Lung microvascular endothelial cell (primary cell): ENCODE results near the gene SSTR3. TPM values are rescaled to one million over a fixed set of nuclear protein-coding genes. Genes with fewer than 3 reads are reported as not detected.
"Not testable (repeated sequence)": the region's sequence is repeated elsewhere in the genome, so short reads cannot be mapped to it uniquely, and the experiment has no call there.

ENCODE experiments used
- DNase-seq, 2 donors: peaks; one replicate each; pipeline versions ENCODE4 v3.0.0 to v3.0.0-alpha.2; 2010; ENCODE audit warnings: low read depth in 2 of 2
- total RNA-seq: library from RNA; depleted of rRNA; stranded (reverse); fragments of >200 nt; gene quantifications from 2 replicates; pipeline ENCODE4 v1.2.1, GENCODE V29; 2014

SSTR3 gene
- total RNA-seq, 1 donor from 2014 or later = not detected

DNA sequence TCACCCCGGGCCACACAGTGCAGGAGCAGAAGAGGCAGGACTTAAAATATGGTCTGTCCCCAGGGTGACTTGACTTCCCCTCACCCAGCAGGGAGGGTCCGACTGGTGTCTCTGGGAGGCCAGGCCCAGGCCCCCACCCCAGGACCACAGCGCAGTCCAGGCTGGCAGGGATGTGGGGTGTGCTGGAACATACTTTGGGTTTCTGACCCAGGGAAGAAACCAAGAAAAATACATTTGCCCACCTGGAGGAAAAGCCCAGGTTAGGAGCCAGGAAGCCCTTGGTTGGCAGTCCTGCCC, 29.4 kb downstream of the SSTR3 start:
- no peak for DNase-seq

DNA sequence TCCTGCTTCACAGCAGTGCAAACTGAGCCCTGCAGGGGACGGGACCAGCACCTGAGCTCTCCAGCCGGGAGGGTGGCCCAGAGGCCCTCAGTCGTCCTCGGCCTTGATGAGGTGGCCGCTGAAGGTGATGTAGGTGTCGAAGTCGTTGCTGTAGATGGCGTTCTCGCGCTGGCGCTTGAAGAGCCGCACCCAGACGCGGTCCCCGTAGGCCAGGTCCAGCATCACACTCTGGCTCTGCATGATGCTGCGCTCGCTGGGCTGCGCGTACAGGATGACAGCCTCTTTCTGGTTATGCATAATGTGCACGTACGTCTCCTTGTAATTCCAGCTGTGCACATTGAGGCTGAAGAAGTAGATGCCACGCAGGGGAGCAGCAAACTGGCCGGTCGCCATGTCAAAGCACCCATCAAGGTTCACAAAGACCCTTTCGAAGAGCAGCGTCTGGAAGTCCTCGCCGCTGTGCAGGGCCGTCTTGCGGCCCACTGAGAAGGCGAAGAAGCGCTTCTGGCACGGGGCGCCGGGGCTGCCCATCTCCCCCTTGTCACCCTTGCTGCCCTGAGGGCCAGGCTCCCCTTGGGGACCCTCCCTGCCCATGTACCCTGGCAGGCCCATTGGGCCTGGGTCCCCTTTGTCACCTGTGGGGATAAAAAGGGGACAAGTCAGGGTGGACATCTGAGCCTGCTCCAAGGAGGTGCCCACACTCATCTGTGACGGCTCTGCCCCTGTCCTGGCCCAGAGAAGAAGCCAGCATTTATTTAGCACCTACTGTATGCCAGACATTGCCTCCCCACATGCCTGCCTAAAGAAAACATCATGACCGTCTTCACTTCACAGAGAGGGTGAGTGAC, 30.0 kb downstream of the SSTR3 start:
- no peak for DNase-seq

DNA sequence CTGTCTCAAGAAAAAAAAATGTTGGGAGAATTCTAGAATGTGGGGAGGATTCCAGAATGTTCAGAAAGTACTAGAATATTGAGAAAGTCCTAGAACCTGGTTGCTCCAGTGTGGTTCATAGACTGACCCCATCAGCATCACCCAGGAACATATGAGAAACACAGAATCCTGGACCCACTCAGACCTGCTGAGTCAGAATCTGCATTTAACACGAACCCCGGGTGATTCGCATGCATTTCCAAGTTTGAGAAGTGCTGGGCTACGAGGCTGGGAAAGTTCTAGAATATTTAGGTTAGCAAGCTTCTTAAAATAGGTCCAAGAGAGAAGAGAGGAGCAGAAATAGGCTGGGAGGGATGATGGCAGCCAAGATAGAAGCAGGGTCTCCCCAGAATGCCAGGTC, 30.6 kb downstream of the SSTR3 start:
- DNase-seq = no peak

DNA sequence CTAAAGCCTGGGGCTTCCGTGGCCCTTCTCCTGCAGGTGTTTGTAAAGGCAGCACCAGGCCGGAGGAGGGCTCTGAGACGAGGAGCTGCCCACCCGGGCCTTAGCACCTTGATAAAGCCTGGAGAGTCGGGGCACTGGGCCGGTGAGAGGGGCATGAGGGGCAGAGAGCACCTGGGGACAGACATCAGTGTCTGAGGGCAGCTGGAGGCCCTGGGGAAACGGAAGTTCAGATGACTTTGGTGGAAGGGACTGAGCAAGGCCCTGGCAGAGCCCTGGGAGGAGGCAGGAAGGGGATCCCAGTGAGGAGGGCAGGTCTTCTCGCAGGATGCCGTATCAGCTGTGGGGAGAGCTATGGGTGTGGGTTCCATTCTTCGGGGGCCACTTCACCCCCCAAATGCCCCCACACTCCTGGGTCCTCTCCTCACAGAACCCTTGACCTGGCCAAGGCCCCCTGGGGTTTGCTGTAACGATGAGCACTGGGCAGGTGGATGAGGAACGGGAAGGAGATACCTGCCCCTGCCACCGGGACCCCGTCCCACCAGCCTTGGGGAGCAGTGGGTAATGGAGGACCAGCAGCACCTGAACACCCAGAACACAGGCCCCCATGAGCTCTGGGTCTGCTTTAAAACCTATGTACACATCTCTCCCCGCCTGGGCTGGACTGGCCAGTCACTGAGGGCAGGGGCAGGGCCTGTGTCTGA, 31.6 kb downstream of the SSTR3 start:
- DNase-seq = no peak

DNA sequence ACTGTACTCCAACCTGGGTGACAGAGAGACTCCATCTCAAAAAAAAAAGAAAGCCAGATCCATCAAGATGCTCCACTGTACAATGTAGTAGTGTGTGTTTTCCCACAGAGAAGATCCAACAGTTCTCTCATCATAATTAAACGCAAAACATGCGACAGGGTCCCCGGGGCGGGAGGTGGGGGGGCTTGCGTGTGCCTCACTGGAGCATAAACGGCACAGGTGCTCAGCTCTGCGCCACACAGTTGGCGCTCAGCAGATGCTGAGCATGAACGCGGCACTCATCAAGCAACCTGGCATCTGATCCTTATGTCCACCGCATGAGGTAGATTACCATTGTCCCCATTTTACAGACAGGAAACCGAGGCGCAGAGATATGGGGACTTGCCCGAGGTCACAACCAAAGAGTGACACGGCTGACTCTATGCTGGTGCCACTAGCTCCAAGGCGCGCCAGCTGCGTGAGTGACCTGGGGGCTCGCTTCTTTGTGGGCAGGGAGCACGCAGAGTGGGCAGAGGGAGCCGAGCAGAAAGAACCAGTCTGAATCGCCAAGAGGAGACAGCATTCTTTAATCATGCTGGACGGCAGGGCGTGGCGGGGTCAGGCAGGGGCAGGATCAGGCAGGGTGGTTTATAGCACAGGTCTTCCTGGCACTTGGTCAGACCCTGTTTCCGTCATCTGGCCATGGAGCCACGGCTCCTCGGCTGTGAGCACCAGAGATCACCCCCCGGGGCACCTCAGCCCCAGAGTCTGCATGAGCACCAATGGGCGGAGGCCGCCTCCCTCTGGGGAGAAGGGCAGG, 32.5 kb downstream of the SSTR3 start:
- no peak for DNase-seq

DNA sequence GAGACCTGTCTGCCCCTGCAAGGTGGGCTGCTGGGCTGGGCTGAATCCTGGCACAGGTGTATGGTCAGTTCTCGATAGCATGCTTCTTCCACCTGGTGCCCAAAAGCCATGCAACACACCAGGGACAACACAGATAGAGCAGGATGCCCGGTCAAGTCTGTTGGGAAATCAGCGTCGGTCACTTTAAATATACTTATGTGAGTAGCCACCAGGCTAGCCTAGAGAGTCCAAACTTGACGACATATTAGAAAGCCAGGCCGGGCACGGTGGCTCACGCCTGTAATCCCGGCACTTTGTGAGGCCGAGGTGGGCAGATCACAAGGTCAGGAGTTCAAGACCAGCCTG, 33.2 kb downstream of the SSTR3 start:
- DNase-seq = no peak

DNA sequence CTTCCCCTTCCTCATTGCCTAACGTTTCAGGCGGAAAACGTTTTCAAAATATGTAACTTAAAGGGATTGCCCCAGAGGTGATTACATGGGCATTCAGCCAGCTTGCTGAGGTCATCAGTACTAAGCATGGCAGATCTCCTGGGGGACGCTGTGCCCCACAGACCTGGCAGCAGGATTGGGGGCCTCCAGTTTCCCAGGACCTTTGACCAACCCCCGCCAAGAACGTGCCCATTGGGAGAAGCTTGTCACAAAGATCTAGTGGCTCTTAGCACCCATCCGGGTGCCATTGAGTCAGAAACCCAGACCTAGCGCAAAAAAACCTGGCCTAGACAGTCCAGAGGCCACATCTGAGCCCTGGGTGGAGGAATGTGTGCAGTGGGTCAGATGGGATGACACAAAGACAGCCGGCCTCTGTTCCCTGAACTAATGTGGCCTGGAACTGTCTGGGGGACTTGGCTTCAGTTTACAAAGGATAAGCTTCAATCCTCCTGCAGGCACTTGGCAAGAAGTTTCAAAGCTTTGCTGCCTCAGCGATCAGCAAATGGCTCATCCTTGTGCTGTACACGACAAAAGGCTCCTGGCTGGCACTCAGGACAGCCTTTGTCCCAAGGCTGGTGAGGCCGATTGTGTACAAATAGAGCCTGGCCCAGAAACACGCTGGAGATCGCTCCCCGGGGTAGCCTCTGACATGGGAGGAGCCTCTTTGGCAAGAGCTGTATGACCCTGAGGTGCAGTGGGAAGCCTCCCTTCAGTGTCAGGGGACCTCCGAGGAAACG, 33.7 kb downstream of the SSTR3 start:
- DNase-seq = peak; percentile 32 to 74

DNA sequence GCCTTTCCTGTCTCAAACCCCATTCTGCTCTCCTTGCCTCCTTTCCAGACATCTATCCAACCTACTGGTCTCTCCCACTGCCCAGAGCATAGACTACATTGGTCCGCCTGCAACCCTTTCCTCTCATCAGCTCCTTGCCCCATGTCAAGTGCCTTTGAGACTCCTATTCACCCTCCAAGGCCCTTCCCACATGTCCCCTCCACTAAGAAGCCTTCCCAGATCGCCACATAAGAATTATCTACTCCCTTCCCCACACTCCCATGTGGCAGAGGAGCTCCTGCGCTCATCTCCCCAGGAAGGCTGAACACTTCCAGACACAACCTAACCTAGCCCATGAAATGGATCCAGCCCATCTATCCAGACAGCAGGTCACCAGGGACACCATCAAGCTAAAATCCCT, 34.5 kb downstream of the SSTR3 start:
- no peak for DNase-seq

DNA sequence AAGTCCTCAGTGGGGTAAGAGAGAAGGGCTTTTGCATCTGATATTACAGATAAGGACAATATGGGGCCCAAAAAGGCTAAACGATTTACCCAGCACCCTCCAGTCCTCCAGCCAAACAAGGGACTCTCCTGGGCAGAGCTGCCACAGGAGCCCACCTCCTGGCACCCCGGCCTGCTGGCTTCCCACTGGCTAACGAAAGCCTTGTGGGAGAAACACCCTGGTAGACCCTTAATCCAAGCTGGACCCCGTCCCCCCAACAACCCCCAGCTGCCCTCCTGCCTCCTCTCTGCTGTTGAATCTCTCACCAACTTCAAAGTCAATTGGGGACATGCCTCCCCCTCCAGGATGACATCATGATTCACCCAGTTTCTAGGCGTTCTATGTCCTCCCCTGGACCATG, 35.1 kb downstream of the SSTR3 start:
- no peak for DNase-seq

DNA sequence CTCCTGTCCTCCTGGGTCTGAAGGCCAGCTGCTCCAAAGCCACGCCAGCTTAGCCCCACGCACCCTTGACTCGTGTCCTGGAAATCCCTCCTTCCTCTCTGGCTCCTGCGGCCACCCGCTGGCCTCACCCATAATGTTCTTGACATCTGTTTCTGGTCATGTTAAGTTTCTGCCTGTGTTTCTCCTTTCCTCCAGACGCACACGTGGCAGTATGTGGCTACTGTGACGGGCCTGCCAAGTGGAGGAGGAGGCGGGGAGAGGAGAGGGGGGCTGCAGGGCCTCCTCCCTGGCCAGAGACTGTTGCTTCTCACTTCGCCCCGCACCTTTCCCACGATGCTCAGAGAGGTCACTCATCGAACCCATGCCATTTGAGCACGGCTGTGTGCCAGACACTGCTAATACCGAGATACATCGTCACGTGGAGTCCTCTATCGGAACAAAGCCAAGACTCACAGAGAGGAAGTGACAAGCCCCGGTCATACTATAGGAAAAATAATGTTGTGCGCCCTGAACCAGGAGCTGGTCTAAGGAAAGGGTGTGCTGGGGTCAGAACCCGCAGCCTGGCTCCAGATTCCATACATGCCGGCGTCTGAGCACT, 35.7 kb downstream of the SSTR3 start:
- peak; percentile 82 to 95 for DNase-seq

DNA sequence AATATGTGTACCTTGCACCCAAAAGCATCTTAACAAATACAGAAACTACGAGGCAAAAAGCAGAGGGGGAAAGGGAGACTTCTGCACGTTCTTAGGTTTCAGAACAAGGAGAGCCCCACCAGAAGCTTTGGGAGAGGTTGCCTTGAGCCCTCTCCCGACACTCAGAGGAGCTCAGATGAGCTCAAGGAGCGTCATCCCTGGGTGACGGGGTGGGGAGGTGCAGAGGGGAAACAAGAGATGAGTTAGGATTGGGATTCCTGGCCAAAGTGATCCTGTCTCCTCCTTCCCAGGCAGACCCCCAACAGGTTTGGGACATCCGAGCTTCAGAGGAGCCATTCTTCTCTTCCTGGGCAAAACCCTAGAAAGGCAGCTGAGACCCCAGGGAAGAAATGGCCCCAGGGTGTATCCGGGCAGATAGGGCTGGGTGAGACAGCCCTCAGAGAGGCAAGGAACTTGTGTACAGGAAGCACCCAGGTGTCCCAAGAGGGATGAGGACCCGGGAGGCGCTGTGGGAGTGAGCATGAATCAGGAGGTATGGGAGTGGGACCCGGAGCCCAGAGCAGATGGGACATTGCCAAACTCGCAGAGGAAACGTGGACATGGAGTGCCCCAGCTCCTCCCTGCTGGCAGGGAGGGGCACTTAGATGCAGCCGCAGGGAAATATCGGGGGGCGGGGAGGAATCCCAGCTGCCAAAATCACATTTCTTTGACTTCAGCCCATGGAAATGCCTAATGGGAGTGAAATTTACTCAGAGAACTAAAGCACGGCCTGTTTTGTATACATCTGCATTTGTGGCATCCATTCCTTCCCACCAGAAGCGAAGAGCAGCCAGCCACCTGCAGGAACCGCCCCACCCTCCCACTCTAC, 36.6 kb downstream of the SSTR3 start:
- DNase-seq = peak in 1 of 2 donors; percentile 31

DNA sequence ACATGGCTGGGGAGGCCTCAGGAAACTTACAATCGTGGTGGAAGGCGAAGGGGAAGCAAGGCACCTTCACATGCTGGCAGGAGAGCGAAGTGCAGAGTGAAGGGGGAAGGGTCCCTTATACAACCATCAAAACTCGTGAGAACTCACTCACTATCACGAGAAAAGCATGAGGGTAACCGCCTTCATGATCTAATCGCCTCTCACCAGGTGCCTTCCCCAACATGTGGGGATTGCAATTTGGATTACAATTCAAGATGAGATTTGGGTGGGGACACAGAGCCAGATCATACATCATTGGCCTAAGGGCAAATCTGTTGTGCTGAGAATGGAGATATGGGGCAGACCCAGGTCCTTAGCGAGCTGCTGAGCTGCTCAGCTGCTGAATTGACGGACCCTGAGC, 37.3 kb downstream of the SSTR3 start:
- DNase-seq = no peak

DNA sequence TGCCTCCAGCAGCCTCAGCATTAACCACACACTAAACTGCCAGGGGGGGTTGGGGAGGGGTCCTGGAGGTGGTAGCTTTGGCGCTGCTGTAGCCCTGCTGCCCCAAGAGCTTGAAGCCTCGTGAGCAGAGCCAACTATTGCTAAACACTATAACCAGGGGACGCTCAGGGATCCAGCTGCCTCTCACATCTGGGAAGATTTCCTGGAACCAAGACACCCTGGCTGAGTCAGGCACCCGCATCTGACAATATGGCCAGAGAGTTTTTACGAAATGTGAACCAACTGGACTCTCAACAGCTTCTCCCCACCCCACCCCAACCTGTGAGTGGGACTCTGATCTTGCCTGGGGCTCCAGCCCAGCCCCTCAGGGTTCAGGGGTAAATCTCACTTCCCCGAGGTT, 38.6 kb downstream of the SSTR3 start:
- no peak for DNase-seq

DNA sequence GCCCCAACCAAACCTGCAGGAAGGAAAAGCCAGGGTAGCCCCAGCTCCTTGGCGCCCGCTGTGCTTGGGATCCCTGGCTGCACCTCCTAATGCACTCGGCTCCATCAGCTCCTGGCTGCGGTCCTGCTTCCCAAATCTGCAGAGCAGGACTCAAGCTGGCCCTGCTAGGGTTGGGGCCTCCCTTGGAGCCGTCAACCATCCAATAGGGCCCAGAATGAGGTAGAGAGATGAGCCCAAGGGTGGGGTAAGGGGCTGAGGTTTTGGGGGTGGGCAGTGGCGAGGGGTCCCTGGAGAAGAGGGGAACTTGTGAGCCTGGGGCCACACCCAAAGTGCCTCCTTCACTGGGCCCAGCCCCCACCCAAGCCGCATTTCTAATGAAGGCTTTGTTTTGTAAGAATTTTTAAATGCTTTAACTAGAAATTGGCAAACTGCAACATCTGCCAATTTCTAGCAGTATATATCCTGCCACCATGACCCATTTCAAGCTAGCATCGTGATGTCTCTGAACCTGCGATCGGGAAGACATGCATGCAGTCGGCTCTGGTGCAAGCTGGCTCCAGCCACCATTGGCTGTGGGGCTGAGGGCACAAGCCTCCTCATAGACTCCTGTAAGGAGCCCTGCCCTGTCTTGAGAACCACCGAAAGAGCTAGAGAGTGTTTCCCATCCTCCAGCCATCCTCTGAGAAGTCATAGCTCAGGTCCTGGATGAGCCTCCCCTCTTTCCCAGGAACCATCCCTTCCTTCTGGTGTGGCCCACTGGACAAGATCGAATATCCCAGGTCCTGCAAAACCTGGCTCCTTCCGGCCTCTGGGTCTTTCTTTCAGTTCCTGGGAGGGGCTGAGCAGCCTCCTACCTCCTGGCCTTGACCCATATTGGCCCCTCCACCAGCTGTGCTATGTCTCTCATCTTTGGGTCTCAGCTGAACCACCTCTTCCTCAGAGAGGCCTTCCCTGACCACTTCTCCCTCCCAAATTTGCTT, 39.7 kb downstream of the SSTR3 start:
- no peak for DNase-seq

DNA sequence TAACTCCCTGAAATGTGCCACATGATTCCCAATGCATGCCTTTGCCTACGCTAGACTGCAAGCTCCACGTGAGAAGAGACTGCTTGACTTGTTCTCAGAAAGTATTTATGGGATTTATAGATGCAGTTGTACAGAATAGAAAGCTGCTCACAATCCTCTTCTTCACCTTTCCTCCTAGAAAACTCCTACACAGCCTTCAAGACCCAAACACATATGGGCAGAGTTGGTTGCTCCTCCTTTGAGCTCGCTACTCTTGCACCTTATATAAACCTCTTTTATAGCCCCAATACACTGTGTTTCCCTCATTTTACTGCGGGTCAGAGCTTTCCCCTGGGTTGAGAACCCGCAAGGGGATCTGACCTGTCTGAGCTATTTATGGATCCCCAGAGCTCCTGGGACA, 40.6 kb downstream of the SSTR3 start:
- no peak for DNase-seq

DNA sequence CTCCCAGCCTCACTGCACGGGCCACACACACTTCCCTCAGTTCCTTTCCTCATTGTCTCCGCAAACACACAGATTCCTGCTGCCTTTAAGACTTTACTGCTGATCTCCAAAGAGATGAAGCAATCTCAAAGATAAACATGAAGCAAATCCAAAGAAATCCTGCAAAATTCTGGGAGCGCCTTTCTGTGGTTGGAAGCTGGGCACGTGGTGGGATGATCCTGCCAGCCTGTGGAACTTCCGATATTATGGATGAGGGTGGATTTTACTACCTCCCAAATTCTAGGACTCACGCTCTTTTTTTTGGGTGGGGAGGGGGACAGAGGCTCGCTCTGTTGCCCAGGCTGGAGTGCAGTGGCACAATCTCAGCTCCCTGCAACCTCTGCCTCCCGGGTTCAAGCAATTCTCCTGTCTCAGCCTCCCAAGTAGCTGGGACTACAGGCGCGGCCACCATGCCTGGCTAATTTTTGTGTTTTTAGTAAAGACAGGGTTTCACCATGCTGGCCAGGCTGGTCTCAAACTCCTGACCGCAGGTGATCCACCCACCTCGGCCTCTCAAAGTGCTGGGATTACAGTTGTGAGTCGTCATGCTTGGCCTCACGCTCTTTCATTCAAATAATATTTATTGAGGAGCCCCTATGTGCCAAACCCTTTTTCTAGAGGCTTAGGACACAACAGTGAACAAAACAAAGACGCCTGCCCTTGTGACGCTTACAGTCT, 41.4 kb downstream of the SSTR3 start:
- not testable (repeated sequence) for DNase-seq

DNA sequence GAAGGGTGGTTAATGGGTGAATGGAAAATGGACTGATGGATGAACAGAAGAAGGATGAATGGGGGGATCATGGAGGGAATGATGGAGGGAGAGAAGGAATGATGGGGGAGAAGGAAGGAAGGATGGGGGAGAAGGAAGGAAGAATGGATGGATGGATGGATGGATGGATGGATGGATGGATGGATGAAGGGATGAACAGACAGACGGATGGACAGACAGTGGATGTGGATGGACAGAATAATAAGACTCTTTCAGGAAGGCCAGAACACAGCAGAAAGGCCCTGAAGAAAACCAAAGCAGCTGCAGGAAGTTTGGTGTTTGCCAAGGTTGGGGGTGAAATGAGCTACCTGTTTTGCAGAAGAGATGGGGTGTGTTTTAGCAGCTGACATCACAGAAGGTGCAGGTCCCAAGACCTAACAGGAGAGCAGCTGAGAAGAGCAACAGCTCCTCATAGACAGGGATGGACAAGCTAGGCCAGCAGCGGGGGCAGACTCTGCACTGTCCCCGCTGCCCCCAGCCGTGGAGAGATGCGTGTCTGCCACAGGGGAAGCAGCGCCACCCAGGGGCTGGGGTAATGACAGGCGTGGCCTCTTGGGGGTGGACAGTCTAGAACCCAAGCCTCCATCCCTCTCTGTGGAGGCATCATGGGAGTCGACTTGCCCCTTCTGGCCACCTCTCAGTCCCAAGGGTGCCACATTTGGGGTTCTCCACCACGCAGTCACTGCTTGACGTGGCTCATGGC, 42.2 kb downstream of the SSTR3 start:
- no peak for DNase-seq

DNA sequence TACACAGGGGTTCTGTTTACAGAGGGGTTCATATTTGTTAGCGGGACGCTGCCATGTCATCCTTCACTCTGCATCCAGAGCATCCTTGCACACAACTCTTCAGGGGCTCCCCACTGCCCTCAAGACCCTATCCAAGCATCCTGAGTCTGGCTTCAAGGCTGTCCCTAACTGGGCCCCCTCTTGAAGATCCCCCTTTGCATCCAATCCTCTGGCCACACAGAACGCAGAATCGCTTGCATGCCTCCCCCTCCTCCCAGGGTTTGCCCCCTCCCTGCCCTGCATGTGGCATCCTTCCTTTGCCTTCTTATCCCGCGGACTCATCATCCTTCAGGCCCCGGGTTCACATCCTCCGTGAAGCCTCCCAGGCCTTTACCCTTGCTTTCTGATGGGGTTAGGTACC, 42.9 kb downstream of the SSTR3 start:
- no peak for DNase-seq
